Measurements from ENCODE around the gene CYP4X1. TPM values are rescaled to one million over a fixed set of nuclear protein-coding genes. Genes with fewer than 3 reads are reported as not detected.

CYP4X1 gene
- total and polyA plus RNA-seq, 2 donors (not counting 1 experiment from before 2014, with no cell fraction given): not detected

- intact Hi-C loops (cut with micrococcal nuclease): no loop called here
- H3K36me3 ChIP-seq (replicated peaks in 1 of 2; ENCODE audit: control extremely low read depth in 1 of 2, control insufficient read depth in 1 of 2, extremely low read depth in 1 of 2, insufficient read depth in 2 of 2, low read length in 1 of 2): no peaks in the 10 kb centered on the region
- TF ChIP-seq CTCF (IDR thresholded peaks at IDR 0.05): no peak
- no peak for TF ChIP-seq EZH2 (IDR thresholded peaks at IDR 0.05; ENCODE audit: borderline replicate concordance, insufficient read depth, low read depth, low read length, poor library complexity, severe bottlenecking)
- DNase-seq (no peak), ATAC-seq (ENCODE audit: low read depth) (no peak)
- ChIA-PET CTCF (no interaction called here), POLR2A (no interaction called here)
- Mint-ChIP-seq H3K27me3 (peaks cover 15% of the 10 kb centered on the region), H3K4me1 (no peaks in the 10 kb centered on the region), H3K9me3 (ENCODE audit: insufficient read depth) (no peaks in the 10 kb centered on the region), H3K4me3 (no peak overlapping the region), H3K27ac (no peak overlapping the region)
- no peaks in the 10 kb centered on the region for H3K9me3 ChIP-seq (ENCODE audit: control extremely low read depth in 1 of 3, control insufficient read depth in 2 of 3, insufficient read depth in 1 of 3, low read length in 2 of 3)
- H4K20me1 ChIP-seq (ENCODE audit: control insufficient read depth, insufficient read depth, low read length, poor library complexity, severe bottlenecking): no peaks in the 10 kb centered on the region
- no CpG with 5 or more reads among the region's 3 CpGs for WGBS (ENCODE audit: insufficient coverage)
- no peaks in the 10 kb centered on the region for H3K27me3 ChIP-seq (replicated peaks in 1 of 4; ENCODE audit: control extremely low read depth in 1 of 4, control insufficient read depth in 3 of 4, insufficient read depth in 4 of 4, low read length in 3 of 4)
- H3K4me1 ChIP-seq (ENCODE audit: control insufficient read depth in 2 of 2, insufficient read depth in 2 of 2, low read length in 2 of 2): no peaks in the 10 kb centered on the region
- H3K4me2 ChIP-seq (replicated peaks; ENCODE audit: low read depth, low read length, poor library complexity, severe bottlenecking): no peak overlapping the region
- H3K4me3 ChIP-seq (ENCODE audit: control extremely low read depth in 1 of 5, extremely low read depth in 1 of 5, insufficient read depth in 1 of 5, low read depth in 2 of 5, low read length in 4 of 5): no peak overlapping the region
- H3K27ac ChIP-seq (ENCODE audit: low read length in 2 of 2): no peak overlapping the region
- no peak overlapping the region for H3K9ac ChIP-seq (ENCODE audit: low read length)
- no peak overlapping the region for H2AFZ ChIP-seq (ENCODE audit: insufficient read depth, low read depth, low read length, poor library complexity, severe bottlenecking)
- H3K79me2 ChIP-seq (ENCODE audit: control insufficient read depth, insufficient read depth, low read length): no peaks in the 10 kb centered on the region
Measured at GRCh38 chr1:47031059-47031458, 7.6 kb downstream of the CYP4X1 start.

GRCh38 chr1:47031585-47031984 lies 8.1 kb downstream of the CYP4X1 start:
- no peaks in the 10 kb centered on the region for H3K27me3 ChIP-seq (replicated peaks in 1 of 4; ENCODE audit: control extremely low read depth in 1 of 4, control insufficient read depth in 3 of 4, insufficient read depth in 4 of 4, low read length in 3 of 4)
- TF ChIP-seq EZH2 (IDR thresholded peaks at IDR 0.05; ENCODE audit: borderline replicate concordance, insufficient read depth, low read depth, low read length, poor library complexity, severe bottlenecking): no peak
- TF ChIP-seq CTCF (IDR thresholded peaks at IDR 0.05): no peak
- Mint-ChIP-seq H3K27ac (no peak overlapping the region), H3K27me3 (peaks cover 15% of the 10 kb centered on the region), H3K4me3 (no peak overlapping the region), H3K4me1 (no peaks in the 10 kb centered on the region), H3K9me3 (ENCODE audit: insufficient read depth) (no peaks in the 10 kb centered on the region)
- no peak overlapping the region for H3K27ac ChIP-seq (ENCODE audit: low read length in 2 of 2)
- no peak overlapping the region for H2AFZ ChIP-seq (ENCODE audit: insufficient read depth, low read depth, low read length, poor library complexity, severe bottlenecking)
- intact Hi-C loops (cut with micrococcal nuclease): no loop called here
- H3K4me2 ChIP-seq (replicated peaks; ENCODE audit: low read depth, low read length, poor library complexity, severe bottlenecking): no peak overlapping the region
- ChIA-PET POLR2A (no interaction called here), CTCF (no interaction called here)
- no peaks in the 10 kb centered on the region for H4K20me1 ChIP-seq (ENCODE audit: control insufficient read depth, insufficient read depth, low read length, poor library complexity, severe bottlenecking)
- ATAC-seq (ENCODE audit: low read depth) (no peak), DNase-seq (no peak)
- no peaks in the 10 kb centered on the region for H3K79me2 ChIP-seq (ENCODE audit: control insufficient read depth, insufficient read depth, low read length)
- no peaks in the 10 kb centered on the region for H3K9me3 ChIP-seq (ENCODE audit: control extremely low read depth in 1 of 3, control insufficient read depth in 2 of 3, insufficient read depth in 1 of 3, low read length in 2 of 3)
- no peak overlapping the region for H3K4me3 ChIP-seq (ENCODE audit: control extremely low read depth in 1 of 5, extremely low read depth in 1 of 5, insufficient read depth in 1 of 5, low read depth in 2 of 5, low read length in 4 of 5)
- WGBS (ENCODE audit: insufficient coverage): 83% methylated on average over 2 of the region's 3 CpGs
- H3K4me1 ChIP-seq (ENCODE audit: control insufficient read depth in 2 of 2, insufficient read depth in 2 of 2, low read length in 2 of 2): no peaks in the 10 kb centered on the region
- H3K36me3 ChIP-seq (replicated peaks in 1 of 2; ENCODE audit: control extremely low read depth in 1 of 2, control insufficient read depth in 1 of 2, extremely low read depth in 1 of 2, insufficient read depth in 2 of 2, low read length in 1 of 2): no peaks in the 10 kb centered on the region
- no peak overlapping the region for H3K9ac ChIP-seq (ENCODE audit: low read length)
